ENCODE measurements around the gene KARS1.
"Not testable (repeated sequence)": the region's sequence is repeated elsewhere in the genome, so short reads cannot be mapped to it uniquely, and the experiment has no call there.

The KARS1 gene

GRCh38 chr16:75622761-75623605, 24.5 kb downstream of the KARS1 start, which contains the start of gene ADAT1:
Gene ADAT1, minus strand, starts transcription at chr16:75623281. Its CDS starts 2,482 bp downstream, at chr16:75620799.
- DNase-seq, result peak; percentile 98

DNA sequence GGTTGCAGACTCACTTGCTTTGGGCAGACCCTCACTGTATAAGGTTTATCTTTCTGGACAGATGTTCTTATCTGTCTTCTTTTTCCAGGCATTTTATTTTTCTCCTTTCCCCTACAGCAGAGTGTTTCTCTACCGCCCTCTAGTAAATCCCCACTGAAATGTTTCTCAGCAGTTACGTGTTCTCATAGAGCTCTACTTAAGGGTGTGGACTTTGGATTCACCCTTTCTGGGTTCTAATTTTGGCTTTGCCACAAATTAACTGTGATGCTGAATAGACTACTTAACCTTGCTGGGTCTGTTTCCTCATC, 26.3 kb downstream of the KARS1 start:
- DNase-seq, result peak; percentile 56

DNA sequence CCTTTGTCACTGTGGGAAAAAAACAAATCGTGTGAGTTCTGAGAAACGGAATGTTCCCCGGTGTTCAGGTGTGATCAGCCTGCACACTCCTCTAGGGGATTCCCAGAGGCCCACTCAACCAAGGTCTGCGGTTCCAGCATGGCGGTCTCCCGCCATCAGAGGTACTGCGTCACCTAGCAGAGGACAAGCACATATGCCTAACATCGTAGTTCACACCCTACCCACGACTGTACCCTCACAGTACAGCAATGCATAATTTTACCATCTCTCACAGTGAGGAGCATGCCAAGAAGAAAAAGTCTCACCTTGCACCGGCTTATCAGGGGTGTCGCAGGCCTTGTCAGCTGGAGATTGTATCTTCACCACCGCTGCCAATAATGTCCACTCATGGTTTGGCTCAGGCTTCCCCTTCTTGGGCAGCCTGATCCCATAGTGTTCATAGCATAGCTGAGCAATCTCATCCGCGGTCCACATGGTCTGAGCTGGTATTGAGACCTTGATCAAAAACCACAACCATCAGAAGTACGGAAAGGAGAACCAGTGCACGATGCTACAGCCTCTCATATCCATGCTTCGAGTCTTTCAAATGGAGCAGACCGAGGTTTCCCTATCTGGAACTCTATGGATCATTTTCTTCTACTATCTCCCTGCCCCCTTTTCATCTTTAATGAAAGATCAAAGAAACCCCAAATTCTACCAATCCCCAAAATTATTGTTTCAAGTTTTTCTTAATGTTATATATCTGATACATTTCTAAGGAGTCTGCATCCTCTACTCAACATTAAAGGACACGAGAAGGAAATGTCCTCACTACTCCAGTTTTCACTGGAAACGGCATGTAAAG, 26.9 kb downstream of the KARS1 start:
- peak; percentile 84 for DNase-seq

DNA sequence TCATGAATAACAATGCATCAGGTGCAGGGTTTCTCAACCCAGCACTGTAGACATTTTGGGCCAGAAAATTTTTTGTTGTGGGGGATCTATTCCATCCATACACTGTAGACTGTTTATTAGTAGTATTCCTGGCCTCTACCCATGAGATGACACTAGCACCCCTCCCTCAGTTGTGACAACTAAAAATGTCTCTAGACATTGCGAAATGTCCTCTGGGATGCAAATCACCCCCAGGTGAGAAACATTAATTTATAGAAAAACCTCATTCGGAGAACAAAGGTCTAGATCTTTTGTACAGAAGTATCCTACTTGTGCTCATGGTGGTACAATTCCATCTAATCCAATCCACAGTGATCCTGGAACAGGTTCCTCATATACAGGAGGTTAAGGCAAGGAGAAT, 28.7 kb downstream of the KARS1 start:
- no peak for DNase-seq

GRCh38 chr16:75617121-75617520, 30.3 kb downstream of the KARS1 start:
- no peak for DNase-seq

- DNase-seq, result peak; percentile 56
Measured at GRCh38 chr16:75616521-75617010, 30.9 kb downstream of the KARS1 start.

- DNase-seq, result no peak
Measured at GRCh38 chr16:75615619-75616018, 31.8 kb downstream of the KARS1 start.

DNA sequence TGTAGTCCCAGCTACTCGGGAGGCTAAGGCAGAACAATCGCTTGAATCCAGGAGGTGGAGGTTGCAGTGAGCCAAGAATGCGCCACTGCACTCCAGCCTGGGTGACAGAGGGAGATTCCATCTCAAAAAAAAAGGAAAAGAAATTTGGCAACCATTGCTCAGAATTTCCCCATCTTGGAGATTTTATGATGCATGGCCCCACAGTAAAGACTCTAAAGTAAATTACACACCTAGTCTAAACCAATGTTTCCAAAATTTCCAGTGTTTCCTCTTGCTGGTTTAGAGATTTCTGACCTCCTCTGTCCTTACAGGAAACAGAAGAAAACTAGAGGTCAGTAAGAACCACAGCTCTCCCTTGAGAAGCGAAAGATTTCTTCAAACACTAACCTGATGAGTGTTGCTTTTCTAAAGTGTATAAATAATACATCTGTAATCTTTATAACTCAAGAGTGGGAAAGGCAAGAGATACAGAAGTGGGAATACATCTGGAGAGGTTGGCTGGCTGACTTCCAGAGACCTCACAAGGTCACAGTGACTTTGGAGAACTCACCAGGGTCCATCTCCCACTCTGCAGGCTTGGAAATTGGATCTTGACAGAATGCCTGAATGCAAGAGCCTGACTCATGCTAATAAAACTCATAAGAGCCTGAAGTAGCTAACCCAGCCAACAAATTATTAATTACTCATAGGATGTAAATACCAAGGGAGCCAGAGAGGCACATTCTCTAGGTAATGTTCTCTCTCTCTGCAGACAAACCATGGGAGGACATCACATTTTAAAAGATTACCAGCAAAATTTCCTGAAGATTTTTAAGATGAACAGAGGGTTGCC, 33.2 kb downstream of the KARS1 start:
- no peak for DNase-seq

DNA sequence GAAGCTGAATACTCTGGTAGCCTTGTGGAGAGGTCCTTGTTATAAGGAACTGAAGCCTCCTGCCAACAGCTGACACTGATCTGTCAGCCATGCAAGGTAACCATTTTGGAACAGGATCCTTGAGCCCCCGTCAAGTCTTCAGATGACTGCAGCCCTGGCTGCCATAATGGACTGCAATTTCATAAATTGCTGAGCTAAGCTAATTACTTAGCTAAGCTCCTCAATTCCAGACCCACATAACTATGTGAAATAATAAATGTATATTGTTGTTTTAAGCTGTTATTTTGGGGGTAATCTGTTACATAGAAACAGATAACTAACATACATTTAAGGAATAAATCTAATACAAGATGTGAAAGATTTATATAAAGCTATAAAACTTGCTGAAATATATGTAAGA, 41.0 kb downstream of the KARS1 start:
- DNase-seq, result no peak

DNA sequence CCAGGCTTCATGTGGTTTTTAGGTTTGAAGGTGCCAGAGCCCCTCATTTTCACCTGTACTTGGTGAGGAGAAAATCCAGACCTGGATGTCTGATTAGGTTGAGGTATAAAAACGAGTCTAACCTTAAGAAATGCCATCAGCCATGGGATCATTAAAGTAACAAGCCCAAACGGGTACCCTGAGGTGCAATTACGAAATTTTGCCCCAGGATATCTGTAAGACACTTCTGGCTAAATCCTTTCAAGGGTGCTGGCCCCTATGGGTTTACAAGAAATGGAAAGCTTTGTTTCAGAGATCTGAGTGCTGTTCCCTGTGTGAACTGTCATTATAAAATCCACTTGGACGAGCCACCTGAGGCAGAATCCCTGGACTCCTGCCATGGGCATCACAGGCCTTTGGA, 44.2 kb downstream of the KARS1 start:
- DNase-seq, result no peak

DNA sequence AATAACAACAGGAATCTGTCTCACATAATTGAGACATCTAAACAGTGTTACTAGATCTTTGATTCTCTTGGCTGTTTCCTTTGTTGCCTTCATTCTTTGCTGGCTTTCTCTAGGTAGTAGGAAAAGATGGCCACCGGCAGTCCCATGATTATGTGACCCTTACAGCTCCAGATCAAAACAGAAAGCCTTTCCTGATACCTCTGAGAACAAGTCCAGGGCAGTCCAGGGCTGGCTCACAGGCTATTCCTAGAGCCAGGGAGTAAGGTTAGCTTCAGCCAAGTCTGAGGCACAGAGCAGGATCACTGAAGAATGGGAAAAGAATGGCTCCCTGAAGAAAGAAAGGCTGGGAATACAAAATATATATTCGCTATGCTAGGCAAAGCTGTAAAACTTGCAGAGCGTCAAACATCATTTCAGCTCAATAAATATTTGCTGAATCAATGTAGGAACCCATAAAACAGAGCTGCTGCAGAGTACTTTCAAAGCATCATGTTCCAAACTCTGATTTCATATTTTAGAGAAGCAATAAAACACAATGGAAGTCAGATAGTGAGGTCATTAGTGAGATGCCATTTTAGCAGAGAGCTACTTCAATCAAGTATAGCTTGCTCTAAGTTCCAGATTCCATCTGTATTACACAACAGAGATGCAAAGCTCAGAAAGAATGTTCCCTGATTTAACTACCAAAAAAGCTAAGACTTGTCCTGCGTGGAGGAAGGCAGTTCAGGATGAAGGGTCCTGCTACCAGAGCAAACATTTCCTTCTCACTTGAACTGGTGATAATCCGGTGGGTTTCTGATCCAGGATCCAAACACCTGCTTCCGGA, 47.8 kb downstream of the KARS1 start:
- no peak for DNase-seq

DNA sequence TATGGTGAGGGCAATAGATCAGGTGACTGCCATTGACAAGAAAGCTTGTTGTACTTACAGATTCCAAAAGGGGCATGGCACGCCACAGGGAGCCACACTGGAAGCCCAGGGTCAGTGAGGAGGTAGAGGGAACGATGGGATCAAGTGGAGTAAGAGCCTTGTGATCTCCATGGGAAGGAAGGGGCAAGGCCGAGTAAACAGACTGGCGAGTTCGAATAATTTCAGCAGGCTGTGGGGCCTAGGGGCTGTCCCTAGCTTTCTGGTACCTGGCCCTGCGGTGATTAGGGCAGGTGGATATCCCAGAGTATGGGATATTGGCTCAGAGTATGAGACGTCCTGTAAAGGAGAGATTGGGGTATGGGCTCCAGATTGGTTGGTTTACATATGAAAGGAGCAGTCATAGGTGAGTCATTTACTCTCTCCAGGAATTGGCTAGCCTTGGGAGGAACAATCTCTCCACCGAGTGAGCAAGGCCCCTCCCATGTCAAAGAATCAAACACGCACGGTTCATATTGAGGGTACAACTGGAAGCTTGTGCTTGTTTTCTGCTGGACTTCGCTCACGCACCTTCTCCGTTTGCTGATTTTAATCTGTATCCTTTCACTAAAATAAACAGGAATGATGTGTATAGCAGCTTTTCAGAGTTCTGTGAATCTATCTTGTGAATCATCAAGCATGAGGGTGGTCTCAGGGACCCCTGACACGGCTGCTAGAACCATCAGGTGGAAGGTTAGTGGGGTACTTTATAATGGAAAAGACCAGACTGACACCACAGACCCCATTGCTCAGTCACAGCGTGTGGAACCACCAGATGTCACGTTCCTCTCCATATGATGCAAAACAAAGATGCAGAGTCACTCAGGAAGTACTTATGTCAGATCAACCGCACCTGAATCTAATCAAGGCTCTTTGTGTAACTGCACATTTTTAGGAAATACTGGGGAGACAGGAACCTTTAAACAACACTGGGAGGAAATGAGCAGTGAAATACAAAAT, 53.3 kb downstream of the KARS1 start:
- no peak for DNase-seq

GRCh38 chr16:75593308-75593707, 54.2 kb downstream of the KARS1 start:
- DNase-seq, result no peak

- not testable (repeated sequence) for DNase-seq
Measured at GRCh38 chr16:75591927-75592326, 55.5 kb downstream of the KARS1 start.

DNA sequence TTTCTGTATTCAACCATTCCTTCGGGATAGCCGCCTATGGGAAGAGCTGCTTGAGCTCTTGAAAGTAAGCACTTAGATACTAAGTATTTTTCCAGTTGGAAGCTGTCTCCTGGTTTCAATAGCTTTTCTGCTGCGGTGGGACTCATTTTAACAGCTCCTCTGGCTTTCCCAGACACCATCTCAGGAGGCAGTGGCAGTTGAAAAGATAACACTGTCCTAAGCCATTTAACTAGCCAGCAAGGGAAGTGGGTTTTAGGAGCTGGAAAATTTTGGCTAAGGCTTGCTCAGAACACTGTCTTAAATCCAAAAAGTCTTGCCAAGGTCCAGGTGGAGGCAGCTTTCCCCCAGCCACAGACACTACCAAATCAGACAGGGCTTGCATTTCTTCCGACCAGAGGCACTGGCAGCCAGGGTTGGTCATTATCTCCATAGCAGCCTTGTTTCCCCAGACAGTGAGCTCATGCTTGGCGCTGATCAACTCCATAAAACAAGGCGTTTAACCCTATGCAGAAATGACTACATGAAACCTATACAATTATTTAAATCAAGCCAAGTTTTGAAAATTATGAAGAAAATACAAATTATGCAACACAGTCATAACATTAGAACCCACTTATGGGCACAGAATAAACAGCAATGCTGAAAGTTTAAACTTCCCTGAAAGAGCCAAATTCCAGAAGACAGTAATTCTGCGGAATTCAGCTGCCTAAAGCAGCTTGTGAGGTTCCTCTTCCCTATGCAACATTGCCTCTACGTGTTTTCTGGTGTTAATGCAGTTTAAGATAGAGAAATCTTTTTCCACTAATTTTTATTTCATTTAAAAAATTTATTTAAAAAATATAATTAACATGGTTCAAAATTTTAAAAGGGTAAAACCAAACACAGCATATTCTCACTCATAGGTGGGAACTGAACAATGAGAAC, 56.3 kb downstream of the KARS1 start:
- DNase-seq, result no peak

- DNase-seq, result no peak
Measured at GRCh38 chr16:75589306-75589705, 58.2 kb downstream of the KARS1 start.

- DNase-seq, result no peak
Measured at GRCh38 chr16:75588716-75589115, 58.7 kb downstream of the KARS1 start.

GRCh38 chr16:75584108-75584507, 63.4 kb downstream of the KARS1 start:
- DNase-seq, result no peak

- no peak for DNase-seq
Measured at GRCh38 chr16:75579281-75579834, 68.1 kb downstream of the KARS1 start.
